Measurements from ENCODE around the gene GOLGA3. TPM values are rescaled to one million over a fixed set of nuclear protein-coding genes. Genes with fewer than 3 reads are reported as not detected.
A peak's percentile ranks its signal among the peaks of the same experiment; 100 is the strongest.

The GOLGA3 gene
- total and polyA plus RNA-seq, 2 experiments from 2014 or later: 10.3 to 57.8 TPM

DNA sequence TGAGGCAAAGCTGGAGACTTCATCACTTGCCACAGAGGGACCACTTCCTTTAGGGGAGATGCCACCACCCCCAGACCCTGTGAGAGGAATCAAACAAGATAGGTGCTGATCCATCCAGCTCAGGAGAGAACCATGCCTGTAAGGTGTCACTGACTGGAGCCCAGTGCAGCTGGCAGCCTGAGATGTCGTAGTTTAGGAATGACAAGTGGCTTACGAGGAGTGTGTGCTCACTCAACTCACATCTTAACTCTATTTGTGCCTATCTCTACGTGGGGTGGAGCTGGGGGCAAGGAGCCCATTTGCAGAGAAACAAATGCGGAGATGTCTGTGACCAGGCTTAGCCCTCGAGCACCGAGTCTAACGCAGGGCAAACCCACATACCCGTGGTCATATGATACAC, 32.9 kb upstream of the GOLGA3 start:
- Histone ChIP-seq H3K27ac (ENCODE audit: low read depth) (0 out of 2 replicates have a peak overlapping the region, but pooled peaks have one; percentile 14), H3K79me2 (replicated peaks; ENCODE audit: insufficient read depth) (no peaks in the 10 kb centered on the region; the same call in 1 of the 2 replicates), H3K9me2 (ENCODE audit: insufficient read depth) (no peaks in the 10 kb centered on the region), H3K4me2 (no peak overlapping the region), H3K4me1 (ENCODE audit: insufficient read depth) (no peaks in the 10 kb centered on the region), H3K4me3 (no peak overlapping the region), H3K27me3 (ENCODE audit: insufficient read depth) (no peaks in the 10 kb centered on the region), H2AFZ (no peak overlapping the region), H3F3A (replicated peaks; ENCODE audit: low read depth) (no peaks in the 10 kb centered on the region), H3K36me3 (ENCODE audit: insufficient read depth) (peaks cover 9% of the 10 kb centered on the region), H4K20me1 (replicated peaks; ENCODE audit: insufficient read depth) (peaks cover 4% of the 10 kb centered on the region; the same call in 1 of the 2 replicates)
- no peak overlapping the region for H3K4me3 Mint-ChIP-seq
- no peak for TF ChIP-seq EZH2phosphoT487 (IDR thresholded peaks at IDR 0.05; ENCODE audit: unreplicated experiment)
- no peak for TF ChIP-seq POLR2AphosphoS5 (IDR thresholded peaks at IDR 0.05; ENCODE audit: low read depth)
- TF ChIP-seq NANOG (IDR thresholded peaks at IDR 0.05; ENCODE audit: borderline replicate concordance): no peak
- TF ChIP-seq CREB1 (CRISPR knock-in tag; IDR thresholded peaks at IDR 0.05; ENCODE audit: low read depth): no peak
- TF ChIP-seq, protein P1, sequence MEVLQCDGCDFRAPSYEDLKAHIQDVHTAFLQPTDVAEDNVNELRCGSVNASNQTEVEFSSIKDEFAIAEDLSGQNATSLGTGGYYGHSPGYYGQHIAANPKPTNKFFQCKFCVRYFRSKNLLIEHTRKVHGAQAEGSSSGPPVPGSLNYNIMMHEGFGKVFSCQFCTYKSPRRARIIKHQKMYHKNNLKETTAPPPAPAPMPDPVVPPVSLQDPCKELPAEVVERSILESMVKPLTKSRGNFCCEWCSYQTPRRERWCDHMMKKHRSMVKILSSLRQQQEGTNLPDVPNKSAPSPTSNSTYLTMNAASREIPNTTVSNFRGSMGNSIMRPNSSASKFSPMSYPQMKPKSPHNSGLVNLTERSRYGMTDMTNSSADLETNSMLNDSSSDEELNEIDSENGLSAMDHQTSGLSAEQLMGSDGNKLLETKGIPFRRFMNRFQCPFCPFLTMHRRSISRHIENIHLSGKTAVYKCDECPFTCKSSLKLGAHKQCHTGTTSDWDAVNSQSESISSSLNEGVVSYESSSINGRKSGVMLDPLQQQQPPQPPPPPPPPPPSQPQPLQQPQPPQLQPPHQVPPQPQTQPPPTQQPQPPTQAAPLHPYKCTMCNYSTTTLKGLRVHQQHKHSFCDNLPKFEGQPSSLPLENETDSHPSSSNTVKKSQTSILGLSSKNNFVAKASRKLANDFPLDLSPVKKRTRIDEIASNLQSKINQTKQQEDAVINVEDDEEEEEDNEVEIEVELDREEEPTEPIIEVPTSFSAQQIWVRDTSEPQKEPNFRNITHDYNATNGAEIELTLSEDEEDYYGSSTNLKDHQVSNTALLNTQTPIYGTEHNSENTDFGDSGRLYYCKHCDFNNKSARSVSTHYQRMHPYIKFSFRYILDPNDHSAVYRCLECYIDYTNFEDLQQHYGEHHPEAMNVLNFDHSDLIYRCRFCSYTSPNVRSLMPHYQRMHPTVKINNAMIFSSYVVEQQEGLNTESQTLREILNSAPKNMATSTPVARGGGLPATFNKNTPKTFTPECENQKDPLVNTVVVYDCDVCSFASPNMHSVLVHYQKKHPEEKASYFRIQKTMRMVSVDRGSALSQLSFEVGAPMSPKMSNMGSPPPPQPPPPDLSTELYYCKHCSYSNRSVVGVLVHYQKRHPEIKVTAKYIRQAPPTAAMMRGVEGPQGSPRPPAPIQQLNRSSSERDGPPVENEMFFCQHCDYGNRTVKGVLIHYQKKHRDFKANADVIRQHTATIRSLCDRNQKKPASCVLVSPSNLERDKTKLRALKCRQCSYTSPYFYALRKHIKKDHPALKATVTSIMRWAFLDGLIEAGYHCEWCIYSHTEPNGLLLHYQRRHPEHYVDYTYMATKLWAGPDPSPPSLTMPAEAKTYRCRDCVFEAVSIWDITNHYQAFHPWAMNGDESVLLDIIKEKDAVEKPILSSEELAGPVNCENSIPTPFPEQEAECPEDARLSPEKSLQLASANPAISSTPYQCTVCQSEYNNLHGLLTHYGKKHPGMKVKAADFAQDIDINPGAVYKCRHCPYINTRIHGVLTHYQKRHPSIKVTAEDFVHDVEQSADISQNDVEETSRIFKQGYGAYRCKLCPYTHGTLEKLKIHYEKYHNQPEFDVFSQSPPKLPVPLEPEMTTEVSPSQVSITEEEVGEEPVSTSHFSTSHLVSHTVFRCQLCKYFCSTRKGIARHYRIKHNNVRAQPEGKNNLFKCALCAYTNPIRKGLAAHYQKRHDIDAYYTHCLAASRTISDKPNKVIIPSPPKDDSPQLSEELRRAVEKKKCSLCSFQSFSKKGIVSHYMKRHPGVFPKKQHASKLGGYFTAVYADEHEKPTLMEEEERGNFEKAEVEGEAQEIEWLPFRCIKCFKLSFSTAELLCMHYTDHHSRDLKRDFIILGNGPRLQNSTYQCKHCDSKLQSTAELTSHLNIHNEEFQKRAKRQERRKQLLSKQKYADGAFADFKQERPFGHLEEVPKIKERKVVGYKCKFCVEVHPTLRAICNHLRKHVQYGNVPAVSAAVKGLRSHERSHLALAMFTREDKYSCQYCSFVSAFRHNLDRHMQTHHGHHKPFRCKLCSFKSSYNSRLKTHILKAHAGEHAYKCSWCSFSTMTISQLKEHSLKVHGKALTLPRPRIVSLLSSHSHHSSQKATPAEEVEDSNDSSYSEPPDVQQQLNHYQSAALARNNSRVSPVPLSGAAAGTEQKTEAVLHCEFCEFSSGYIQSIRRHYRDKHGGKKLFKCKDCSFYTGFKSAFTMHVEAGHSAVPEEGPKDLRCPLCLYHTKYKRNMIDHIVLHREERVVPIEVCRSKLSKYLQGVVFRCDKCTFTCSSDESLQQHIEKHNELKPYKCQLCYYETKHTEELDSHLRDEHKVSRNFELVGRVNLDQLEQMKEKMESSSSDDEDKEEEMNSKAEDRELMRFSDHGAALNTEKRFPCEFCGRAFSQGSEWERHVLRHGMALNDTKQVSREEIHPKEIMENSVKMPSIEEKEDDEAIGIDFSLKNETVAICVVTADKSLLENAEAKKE (CRISPR knock-in tag; IDR thresholded peaks at IDR 0.05): no peak
- TF ChIP-seq, protein P2, sequence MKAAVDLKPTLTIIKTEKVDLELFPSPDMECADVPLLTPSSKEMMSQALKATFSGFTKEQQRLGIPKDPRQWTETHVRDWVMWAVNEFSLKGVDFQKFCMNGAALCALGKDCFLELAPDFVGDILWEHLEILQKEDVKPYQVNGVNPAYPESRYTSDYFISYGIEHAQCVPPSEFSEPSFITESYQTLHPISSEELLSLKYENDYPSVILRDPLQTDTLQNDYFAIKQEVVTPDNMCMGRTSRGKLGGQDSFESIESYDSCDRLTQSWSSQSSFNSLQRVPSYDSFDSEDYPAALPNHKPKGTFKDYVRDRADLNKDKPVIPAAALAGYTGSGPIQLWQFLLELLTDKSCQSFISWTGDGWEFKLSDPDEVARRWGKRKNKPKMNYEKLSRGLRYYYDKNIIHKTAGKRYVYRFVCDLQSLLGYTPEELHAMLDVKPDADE (IDR thresholded peaks at IDR 0.05): no peak
- TF ChIP-seq ZNF331 (CRISPR knock-in tag; IDR thresholded peaks at IDR 0.05; ENCODE audit: low read depth): no peak
- no peak for TF ChIP-seq EZH2 (IDR thresholded peaks at IDR 0.05; ENCODE audit: low read depth, unreplicated experiment)
- TF ChIP-seq STAT1 (IDR thresholded peaks at IDR 0.05; ENCODE audit: unreplicated experiment): no peak
- TF ChIP-seq, protein P3, sequence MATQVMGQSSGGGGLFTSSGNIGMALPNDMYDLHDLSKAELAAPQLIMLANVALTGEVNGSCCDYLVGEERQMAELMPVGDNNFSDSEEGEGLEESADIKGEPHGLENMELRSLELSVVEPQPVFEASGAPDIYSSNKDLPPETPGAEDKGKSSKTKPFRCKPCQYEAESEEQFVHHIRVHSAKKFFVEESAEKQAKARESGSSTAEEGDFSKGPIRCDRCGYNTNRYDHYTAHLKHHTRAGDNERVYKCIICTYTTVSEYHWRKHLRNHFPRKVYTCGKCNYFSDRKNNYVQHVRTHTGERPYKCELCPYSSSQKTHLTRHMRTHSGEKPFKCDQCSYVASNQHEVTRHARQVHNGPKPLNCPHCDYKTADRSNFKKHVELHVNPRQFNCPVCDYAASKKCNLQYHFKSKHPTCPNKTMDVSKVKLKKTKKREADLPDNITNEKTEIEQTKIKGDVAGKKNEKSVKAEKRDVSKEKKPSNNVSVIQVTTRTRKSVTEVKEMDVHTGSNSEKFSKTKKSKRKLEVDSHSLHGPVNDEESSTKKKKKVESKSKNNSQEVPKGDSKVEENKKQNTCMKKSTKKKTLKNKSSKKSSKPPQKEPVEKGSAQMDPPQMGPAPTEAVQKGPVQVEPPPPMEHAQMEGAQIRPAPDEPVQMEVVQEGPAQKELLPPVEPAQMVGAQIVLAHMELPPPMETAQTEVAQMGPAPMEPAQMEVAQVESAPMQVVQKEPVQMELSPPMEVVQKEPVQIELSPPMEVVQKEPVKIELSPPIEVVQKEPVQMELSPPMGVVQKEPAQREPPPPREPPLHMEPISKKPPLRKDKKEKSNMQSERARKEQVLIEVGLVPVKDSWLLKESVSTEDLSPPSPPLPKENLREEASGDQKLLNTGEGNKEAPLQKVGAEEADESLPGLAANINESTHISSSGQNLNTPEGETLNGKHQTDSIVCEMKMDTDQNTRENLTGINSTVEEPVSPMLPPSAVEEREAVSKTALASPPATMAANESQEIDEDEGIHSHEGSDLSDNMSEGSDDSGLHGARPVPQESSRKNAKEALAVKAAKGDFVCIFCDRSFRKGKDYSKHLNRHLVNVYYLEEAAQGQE (IDR thresholded peaks at IDR 0.05; ENCODE audit: unreplicated experiment): no peak
- no peak for TF ChIP-seq ZNF114 (CRISPR knock-in tag; IDR thresholded peaks at IDR 0.05)
- TF ChIP-seq JUNB (IDR thresholded peaks at IDR 0.05; ENCODE audit: unreplicated experiment): no peak
- no peak for ATAC-seq
- H3K9me3 Mint-ChIP-seq: no peaks in the 10 kb centered on the region; the same call in 2 of the 3 replicates
- peaks cover 49% of the 10 kb centered on the region for H3K36me3 Mint-ChIP-seq (ENCODE audit: low read depth)
- H3K27me3 Mint-ChIP-seq (ENCODE audit: insufficient read depth, low read depth, poor library complexity): peaks cover 4% of the 10 kb centered on the region
- no peak for DNase-seq (ENCODE audit: low spot score)
- no peaks in the 10 kb centered on the region for H3K4me1 Mint-ChIP-seq
- H3K27ac Mint-ChIP-seq: no peak overlapping the region

Measured in GM23338 (cell line).